ENCODE measurements around the gene PSME4. TPM values are rescaled to one million over a fixed set of nuclear protein-coding genes. Genes with fewer than 3 reads are reported as not detected.

PSME4 gene
- total and polyA plus RNA-seq, 11 donors, result 30.8 to 110 (median 59.9) TPM

DNA sequence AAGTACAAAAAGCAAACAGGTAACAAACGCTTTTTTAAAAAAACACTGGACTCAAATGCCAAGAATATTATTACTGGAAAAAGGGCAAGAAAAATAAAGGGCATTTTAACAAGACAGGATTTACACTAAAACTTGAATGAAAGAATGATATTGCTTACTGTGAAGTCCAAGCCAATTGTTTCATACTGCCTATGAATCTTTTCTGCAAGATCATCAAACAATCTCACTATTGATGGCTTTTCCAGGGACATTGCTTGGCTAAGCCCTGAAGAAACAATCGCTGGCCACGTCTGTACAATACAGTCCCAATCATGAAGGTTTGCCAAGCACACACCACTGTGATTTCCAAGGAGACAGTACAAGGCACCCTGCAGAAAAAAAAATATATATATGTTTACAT, 69.6 kb downstream of the PSME4 start:
- DNase-seq, result no peak
- no peak overlapping the region for H3K27ac ChIP-seq
- intact Hi-C loops (cut with DNase I), result no loop called here
- ATAC-seq, result no peak
- no peaks in the 10 kb centered on the region for H3K9me3 ChIP-seq
- no peaks in the 10 kb centered on the region for H3K27me3 ChIP-seq
- WGBS, 4 donors, result 68 to 89% (median 77%) methylated on average over 3 of the region's 3 CpGs
- peaks cover 0 to 99% (median 98%) of the 10 kb centered on the region in 9 donors for H3K36me3 ChIP-seq
- H3K4me3 ChIP-seq, result no peak overlapping the region
- no peak for TF ChIP-seq POLR2A (IDR thresholded peaks at IDR 0.05)
- TF ChIP-seq, protein P1, sequence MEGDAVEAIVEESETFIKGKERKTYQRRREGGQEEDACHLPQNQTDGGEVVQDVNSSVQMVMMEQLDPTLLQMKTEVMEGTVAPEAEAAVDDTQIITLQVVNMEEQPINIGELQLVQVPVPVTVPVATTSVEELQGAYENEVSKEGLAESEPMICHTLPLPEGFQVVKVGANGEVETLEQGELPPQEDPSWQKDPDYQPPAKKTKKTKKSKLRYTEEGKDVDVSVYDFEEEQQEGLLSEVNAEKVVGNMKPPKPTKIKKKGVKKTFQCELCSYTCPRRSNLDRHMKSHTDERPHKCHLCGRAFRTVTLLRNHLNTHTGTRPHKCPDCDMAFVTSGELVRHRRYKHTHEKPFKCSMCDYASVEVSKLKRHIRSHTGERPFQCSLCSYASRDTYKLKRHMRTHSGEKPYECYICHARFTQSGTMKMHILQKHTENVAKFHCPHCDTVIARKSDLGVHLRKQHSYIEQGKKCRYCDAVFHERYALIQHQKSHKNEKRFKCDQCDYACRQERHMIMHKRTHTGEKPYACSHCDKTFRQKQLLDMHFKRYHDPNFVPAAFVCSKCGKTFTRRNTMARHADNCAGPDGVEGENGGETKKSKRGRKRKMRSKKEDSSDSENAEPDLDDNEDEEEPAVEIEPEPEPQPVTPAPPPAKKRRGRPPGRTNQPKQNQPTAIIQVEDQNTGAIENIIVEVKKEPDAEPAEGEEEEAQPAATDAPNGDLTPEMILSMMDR (IDR thresholded peaks at IDR 0.05), result no peak
- peaks cover 0 to 10% (median 0%) of the 10 kb centered on the region in 12 donors for H3K4me1 ChIP-seq

DNA sequence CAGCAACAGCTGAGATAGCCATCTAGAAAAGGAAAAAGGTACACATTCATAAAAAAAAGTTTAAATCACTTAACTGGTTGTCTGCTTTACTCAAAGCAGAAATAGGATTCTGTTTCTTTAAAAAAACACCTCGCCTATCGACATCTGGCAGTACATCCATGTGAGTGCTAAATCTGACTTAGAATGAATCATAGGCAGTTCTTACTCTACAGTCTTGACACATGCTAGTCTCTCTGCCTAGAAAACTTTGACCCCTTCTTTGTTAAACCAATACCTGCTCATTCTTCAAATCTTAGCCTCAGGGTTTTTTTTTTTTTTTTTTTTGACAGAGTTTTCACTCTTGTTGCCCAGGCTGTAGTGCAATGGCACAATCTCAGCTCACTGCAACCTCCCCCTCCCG, 73.9 kb downstream of the PSME4 start:
- Histone ChIP-seq H3K4me3 (no peak overlapping the region), H3K9me3 (no peaks in the 10 kb centered on the region), H3K36me3 (peaks cover 0 to 100% (median 97%) of the 10 kb centered on the region in 9 donors), H3K4me1 (peaks cover 0 to 10% (median 0%) of the 10 kb centered on the region in 12 donors), H3K27me3 (no peaks in the 10 kb centered on the region), H3K27ac (peak overlapping the region in 1 of 12 donors; percentile 39)
- intact Hi-C loops (cut with DNase I), result no loop called here
- TF ChIP-seq POLR2A (IDR thresholded peaks at IDR 0.05), result no peak
- TF ChIP-seq, protein P1 (IDR thresholded peaks at IDR 0.05), result no peak
- ATAC-seq (peak; percentile 64 to 86 (median 81)), DNase-seq (no peak)
- WGBS, 4 donors, result 53 to 61% (median 57%) methylated on average over 3 of the region's 3 CpGs

DNA sequence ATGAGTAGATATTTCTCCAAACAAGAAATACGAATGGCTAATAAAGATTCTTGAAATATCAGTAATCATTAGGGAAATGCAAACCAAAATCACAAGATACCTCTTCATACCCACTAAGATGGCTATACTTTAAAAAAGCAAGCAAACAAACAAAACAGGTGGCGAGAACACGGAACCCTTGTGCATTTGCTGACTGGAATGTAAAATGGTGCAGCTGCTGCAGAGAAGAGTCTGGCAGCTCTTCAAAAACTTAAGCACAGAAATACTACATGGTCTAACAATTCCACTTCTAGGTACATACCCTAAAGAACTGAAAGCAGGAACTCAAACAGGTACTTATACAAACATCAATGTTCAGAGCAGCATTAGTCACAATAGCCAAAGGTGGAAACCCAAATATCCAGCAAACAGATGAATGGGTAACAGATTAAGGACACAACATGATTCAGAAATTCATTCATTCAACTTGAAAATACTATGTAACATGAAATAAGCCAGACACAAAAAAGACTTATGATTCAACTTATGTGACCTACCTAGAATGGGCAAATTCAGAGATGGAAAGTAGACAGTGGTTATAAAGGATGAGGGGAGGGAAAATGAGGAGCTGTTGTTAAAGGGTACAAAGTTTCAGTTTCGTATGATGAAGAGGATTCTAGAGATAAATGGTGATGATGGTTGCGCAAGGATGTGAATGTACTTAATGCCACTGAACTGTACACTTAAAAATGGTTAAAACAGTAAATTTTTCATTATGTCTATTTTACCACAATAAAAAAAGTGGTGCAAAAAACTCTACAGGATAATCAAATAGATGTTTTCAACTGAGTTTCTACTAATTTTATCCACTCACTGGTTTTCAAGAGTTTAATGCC, 84.2 kb downstream of the PSME4 start:
- Histone ChIP-seq H3K27me3 (no peaks in the 10 kb centered on the region), H3K27ac (no peak overlapping the region), H3K4me1 (no peaks in the 10 kb centered on the region), H3K9me3 (no peaks in the 10 kb centered on the region), H3K4me3 (no peak overlapping the region), H3K36me3 (peaks cover 6 to 100% (median 100%) of the 10 kb centered on the region in 9 donors)
- intact Hi-C loops (cut with DNase I), result no loop called here
- no peak for ATAC-seq
- WGBS, 4 donors, result 87 to 92% (median 89%) methylated on average over 5 of the region's 5 CpGs
- no peak for DNase-seq
- TF ChIP-seq, protein P1 (IDR thresholded peaks at IDR 0.05), result no peak
- no peak for TF ChIP-seq POLR2A (IDR thresholded peaks at IDR 0.05)

DNA sequence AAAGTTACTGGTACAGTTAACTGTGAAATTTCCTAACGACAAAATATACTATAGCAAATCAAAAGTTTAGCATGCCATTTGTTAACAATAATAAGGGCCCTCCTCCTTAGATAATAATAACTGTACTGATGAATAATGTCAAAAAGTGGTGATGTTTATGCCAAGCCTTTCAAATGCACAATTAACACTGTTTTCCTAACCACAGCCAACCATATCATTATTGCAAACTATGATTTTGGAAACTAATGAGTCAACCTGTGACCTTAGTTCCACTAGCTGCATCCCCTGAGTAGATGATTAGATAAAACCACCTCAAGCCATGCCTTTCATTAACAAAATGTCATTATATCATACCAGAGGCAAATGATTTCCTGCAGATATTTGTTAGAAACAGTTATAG, 85.9 kb downstream of the PSME4 start:
- TF ChIP-seq, protein P1 (IDR thresholded peaks at IDR 0.05), result no peak
- no peak for TF ChIP-seq POLR2A (IDR thresholded peaks at IDR 0.05)
- no peak for DNase-seq
- intact Hi-C loops (cut with DNase I), result no loop called here
- 97 to 100% (median 99%) methylated on average over 1 of the region's 1 CpG for WGBS, 4 donors
- ATAC-seq, result no peak
- H3K36me3 ChIP-seq, result peaks cover 6 to 100% (median 96%) of the 10 kb centered on the region in 9 donors
- H3K4me3 ChIP-seq, result no peak overlapping the region
- H3K27me3 ChIP-seq, result no peaks in the 10 kb centered on the region
- H3K4me1 ChIP-seq, result no peaks in the 10 kb centered on the region
- H3K9me3 ChIP-seq, result no peaks in the 10 kb centered on the region
- no peak overlapping the region for H3K27ac ChIP-seq
